ENCODE results near the gene BRD4.

Gene BRD4

DNA sequence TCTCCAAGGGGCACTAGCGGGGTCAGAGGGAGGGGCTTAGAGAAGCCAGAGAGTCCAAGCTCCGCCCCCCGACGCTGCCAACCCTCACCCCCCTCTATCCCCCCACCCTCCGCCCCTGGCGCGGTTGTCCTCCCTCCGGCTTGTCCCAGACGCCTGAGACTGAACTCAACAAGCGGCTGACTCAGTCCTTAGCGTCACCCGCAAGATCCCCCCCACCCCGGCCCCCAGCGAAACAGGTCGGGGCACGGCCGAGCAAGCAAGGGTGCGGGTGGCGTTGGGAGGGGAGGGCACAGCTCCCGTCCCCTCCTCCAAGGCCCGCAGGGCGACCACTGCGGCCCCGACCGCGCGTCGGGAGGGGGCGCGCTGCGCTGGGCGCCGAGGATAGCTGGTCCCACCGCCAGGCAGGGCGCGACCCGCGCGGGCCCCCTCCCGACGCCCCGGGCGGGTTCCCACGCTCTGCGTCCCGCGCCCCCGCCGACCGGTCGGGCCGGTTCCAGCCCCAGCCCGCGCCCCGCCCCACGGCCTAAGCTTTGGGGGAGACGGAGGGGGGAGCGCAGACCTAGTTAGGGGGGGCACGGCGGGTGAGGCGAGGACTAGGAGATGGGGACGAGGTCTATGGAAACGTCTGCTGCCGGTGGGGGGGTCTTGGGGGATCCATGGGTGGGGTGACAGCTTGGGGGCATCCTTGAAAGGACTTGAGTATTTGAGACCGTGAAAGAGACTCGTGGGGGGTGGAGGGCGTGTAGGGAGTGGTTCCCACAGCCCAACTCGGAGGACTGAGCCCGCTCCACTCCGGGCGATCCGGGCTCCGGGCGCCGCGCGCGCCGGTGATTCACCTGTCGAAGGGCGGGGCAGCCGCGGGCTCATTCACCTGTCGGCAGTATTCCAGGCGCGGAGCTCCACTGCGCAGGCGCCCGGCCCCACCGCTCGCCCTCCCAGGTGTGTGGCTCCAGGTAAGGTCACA is 136.7 kb downstream of the BRD4 start:
- no peaks in the 10 kb centered on the region for H3K9me3 ChIP-seq (ENCODE audit: control insufficient read depth in 5 of 5, low read length in 5 of 5)
- H3K27me3 ChIP-seq (ENCODE audit: control insufficient read depth in 5 of 5, insufficient read depth in 4 of 5, low read length in 5 of 5): peaks cover 0 to 37% (median 20%) of the 10 kb centered on the region in 5 donors
- H3K4me3 ChIP-seq (ENCODE audit: low read depth in 1 of 5, low read length in 5 of 5): peak overlapping the region in 4 of 5 donors; percentile 18 to 54 (median 31)
- peaks cover 0 to 16% (median 9%) of the 10 kb centered on the region in 5 donors for H3K36me3 ChIP-seq (ENCODE audit: control insufficient read depth in 5 of 5, insufficient read depth in 5 of 5, low read length in 5 of 5)
- H3K9ac ChIP-seq (ENCODE audit: low read length in 5 of 5): no peak overlapping the region
- H3K27ac ChIP-seq (ENCODE audit: low read depth, low read length): no peak overlapping the region
- H3K4me1 ChIP-seq (ENCODE audit: control insufficient read depth in 5 of 5, insufficient read depth in 5 of 5, low read length in 5 of 5): peaks cover 7 to 27% (median 13%) of the 10 kb centered on the region in 5 donors

DNA sequence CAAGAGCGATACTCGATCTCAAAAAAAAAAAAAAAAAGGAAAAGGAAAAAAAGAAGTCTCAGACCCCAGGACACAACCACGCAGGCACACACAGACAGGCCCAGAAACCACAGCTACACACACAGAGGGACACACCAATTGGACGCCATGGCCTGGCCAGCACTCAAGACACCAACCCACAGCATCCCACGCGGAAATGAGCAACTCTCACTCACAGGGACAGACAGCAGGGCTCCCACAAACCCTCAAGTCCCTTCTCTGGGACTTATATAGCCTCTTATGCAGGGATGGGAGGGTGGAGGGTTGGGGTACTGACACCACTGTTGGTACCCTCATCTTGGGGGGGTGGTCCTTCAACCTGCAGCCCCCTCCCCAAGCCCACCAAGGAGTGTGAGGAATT is 137.4 kb downstream of the BRD4 start:
- Histone ChIP-seq H3K9ac (ENCODE audit: low read length in 5 of 5) (no peak overlapping the region), H3K27ac (ENCODE audit: low read depth, low read length) (no peak overlapping the region), H3K4me3 (ENCODE audit: low read depth in 1 of 5, low read length in 5 of 5) (peak overlapping the region in 2 of 5 donors; percentile 11 to 19), H3K27me3 (ENCODE audit: control insufficient read depth in 5 of 5, insufficient read depth in 4 of 5, low read length in 5 of 5) (peaks cover 0 to 37% (median 20%) of the 10 kb centered on the region in 5 donors), H3K9me3 (ENCODE audit: control insufficient read depth in 5 of 5, low read length in 5 of 5) (no peaks in the 10 kb centered on the region), H3K36me3 (ENCODE audit: control insufficient read depth in 5 of 5, insufficient read depth in 5 of 5, low read length in 5 of 5) (peaks cover 0 to 22% (median 9%) of the 10 kb centered on the region in 5 donors), H3K4me1 (ENCODE audit: control insufficient read depth in 5 of 5, insufficient read depth in 5 of 5, low read length in 5 of 5) (peaks cover 5 to 24% (median 9%) of the 10 kb centered on the region in 5 donors)

DNA sequence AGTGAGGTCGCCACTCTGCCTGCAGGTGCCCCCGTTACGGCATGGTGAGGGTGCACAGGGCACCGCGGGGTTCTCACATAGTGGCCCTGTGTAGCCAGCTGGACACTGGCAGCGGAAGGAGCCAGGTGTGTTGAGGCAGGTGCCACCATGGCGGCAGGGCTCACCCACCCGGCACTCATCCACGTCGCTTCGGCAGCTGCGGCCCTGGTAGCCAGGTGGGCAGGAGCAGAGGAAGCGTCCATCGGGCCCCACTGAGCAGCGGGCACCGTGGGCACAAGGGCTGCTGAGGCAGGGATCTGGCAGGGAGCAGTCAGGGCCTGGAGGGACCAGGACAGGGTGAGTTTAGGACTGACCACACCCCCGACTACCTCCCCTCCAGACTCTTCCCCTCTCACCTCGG is 140.4 kb downstream of the BRD4 start:
- peaks cover 0 to 30% (median 12%) of the 10 kb centered on the region in 5 donors for H3K36me3 ChIP-seq (ENCODE audit: control insufficient read depth in 5 of 5, insufficient read depth in 5 of 5, low read length in 5 of 5)
- peaks cover 4 to 9% (median 5%) of the 10 kb centered on the region in 5 donors for H3K4me1 ChIP-seq (ENCODE audit: control insufficient read depth in 5 of 5, insufficient read depth in 5 of 5, low read length in 5 of 5)
- peaks cover 0 to 26% (median 12%) of the 10 kb centered on the region in 5 donors for H3K27me3 ChIP-seq (ENCODE audit: control insufficient read depth in 5 of 5, insufficient read depth in 4 of 5, low read length in 5 of 5)
- H3K9ac ChIP-seq (ENCODE audit: low read length in 5 of 5): no peak overlapping the region
- H3K9me3 ChIP-seq (ENCODE audit: control insufficient read depth in 5 of 5, low read length in 5 of 5): no peaks in the 10 kb centered on the region
- no peak overlapping the region for H3K27ac ChIP-seq (ENCODE audit: low read depth, low read length)
- H3K4me3 ChIP-seq (ENCODE audit: low read depth in 1 of 5, low read length in 5 of 5): no peak overlapping the region

DNA sequence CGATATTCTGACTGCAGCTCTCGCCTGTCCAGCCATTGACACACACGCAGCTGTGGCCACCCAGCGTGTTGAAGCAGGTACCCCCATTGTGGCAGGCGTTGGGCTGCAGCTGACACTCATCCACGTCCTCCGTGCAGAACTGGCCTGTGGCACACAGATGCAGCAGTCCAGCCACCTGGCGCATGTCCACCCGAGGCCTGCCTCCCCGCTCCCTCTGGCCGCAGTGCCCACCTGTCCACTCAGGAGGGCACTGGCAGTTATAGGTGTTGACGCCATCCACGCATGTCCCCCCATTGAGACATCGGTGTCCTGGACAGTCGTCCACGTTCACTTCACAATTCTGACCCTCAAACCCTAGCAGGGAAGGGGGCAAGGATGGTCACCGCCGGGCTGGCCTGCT is 140.8 kb downstream of the BRD4 start:
- H3K36me3 ChIP-seq (ENCODE audit: control insufficient read depth in 5 of 5, insufficient read depth in 5 of 5, low read length in 5 of 5): peaks cover 0 to 35% (median 16%) of the 10 kb centered on the region in 5 donors
- peaks cover 4 to 7% (median 5%) of the 10 kb centered on the region in 5 donors for H3K4me1 ChIP-seq (ENCODE audit: control insufficient read depth in 5 of 5, insufficient read depth in 5 of 5, low read length in 5 of 5)
- no peak overlapping the region for H3K9ac ChIP-seq (ENCODE audit: low read length in 5 of 5)
- no peaks in the 10 kb centered on the region for H3K9me3 ChIP-seq (ENCODE audit: control insufficient read depth in 5 of 5, low read length in 5 of 5)
- peaks cover 0 to 21% (median 7%) of the 10 kb centered on the region in 5 donors for H3K27me3 ChIP-seq (ENCODE audit: control insufficient read depth in 5 of 5, insufficient read depth in 4 of 5, low read length in 5 of 5)
- H3K27ac ChIP-seq (ENCODE audit: low read depth, low read length): no peak overlapping the region
- H3K4me3 ChIP-seq (ENCODE audit: low read depth in 1 of 5, low read length in 5 of 5): no peak overlapping the region

DNA sequence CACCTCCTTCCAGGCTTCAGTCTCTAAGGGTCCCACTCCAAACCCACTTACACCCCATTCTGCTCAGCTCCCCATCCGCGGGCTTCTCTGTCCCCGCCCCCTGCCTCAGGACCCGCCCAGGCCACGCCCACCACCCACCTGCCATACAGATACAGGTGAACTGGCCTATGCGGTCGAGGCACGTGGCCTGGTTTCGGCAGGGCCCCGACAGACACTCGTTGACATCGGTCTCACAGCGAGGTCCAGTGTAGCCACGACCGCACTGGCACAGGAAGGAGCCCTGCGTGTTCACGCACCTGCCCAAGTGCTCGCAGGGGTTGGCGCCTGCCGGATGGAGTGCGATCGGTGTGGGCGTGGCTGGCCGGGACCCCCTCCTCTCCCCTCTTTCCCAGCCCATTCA is 143.5 kb downstream of the BRD4 start:
- H3K27me3 ChIP-seq (ENCODE audit: control insufficient read depth in 5 of 5, insufficient read depth in 4 of 5, low read length in 5 of 5): peaks cover 0 to 6% (median 0%) of the 10 kb centered on the region in 5 donors
- no peaks in the 10 kb centered on the region for H3K9me3 ChIP-seq (ENCODE audit: control insufficient read depth in 5 of 5, low read length in 5 of 5)
- H3K27ac ChIP-seq (ENCODE audit: low read depth, low read length): no peak overlapping the region
- no peak overlapping the region for H3K9ac ChIP-seq (ENCODE audit: low read length in 5 of 5)
- peaks cover 0 to 6% (median 0%) of the 10 kb centered on the region in 5 donors for H3K4me1 ChIP-seq (ENCODE audit: control insufficient read depth in 5 of 5, insufficient read depth in 5 of 5, low read length in 5 of 5)
- no peak overlapping the region for H3K4me3 ChIP-seq (ENCODE audit: low read depth in 1 of 5, low read length in 5 of 5)
- peaks cover 0 to 50% (median 16%) of the 10 kb centered on the region in 5 donors for H3K36me3 ChIP-seq (ENCODE audit: control insufficient read depth in 5 of 5, insufficient read depth in 5 of 5, low read length in 5 of 5)

DNA sequence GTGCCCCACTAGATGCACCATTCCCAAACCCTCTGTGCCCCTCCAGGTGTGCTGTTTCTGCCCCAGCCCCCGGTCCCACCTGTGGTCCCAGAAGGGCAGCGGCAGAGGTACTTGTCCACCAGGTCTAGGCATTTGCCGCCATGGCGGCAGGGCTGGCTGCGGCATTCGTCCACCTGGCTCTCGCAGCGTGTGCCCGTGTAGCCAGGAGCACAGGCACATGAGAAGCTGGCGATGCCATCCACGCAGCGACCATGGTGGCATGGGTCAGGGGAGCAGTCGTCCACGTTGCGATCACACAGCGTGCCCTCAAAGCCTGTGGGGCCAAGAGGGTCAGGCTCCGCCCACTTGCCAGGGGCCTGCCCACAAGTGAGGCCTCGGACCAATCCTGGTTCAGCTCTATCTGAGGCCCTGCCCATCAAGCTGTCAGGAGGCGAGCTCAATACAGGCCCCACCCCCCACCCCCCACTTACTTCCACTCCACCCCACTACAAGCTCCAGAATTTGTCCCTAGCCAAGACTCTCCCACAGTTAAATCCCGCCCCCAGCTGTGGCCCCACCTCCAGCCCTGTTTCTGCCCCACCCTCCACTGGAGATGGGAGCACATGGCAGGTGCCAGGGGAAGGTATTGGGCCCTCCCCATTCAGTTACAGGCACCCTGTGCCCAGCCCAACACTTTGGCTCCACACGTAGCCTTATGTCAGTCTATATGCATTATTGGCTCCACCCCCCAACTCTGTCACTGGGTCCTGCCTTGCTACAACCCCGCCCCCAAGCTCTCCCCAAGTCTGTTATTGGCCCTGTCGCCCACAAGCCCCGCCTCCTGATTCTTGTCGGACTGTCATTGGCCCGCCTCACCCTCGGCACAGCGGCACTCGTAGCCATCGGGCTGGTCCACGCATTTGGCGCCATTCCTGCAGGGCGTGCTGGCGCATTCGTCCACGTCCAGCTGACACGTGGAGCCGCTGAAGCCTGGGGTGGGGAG is 145.0 kb downstream of the BRD4 start:
- Histone ChIP-seq H3K9me3 (ENCODE audit: control insufficient read depth in 5 of 5, low read length in 5 of 5) (no peaks in the 10 kb centered on the region), H3K36me3 (ENCODE audit: control insufficient read depth in 5 of 5, insufficient read depth in 5 of 5, low read length in 5 of 5) (peaks cover 0 to 46% (median 16%) of the 10 kb centered on the region in 5 donors), H3K27ac (ENCODE audit: low read depth, low read length) (no peak overlapping the region)

More for the DNA sequence above, 145.0 kb downstream of the BRD4 start:
- H3K4me3 ChIP-seq (ENCODE audit: low read depth in 1 of 5, low read length in 5 of 5): no peak overlapping the region
- peaks cover 0 to 6% (median 0%) of the 10 kb centered on the region in 5 donors for H3K27me3 ChIP-seq (ENCODE audit: control insufficient read depth in 5 of 5, insufficient read depth in 4 of 5, low read length in 5 of 5)
- H3K4me1 ChIP-seq (ENCODE audit: control insufficient read depth in 5 of 5, insufficient read depth in 5 of 5, low read length in 5 of 5): peaks cover 0 to 7% (median 0%) of the 10 kb centered on the region in 5 donors
- H3K9ac ChIP-seq (ENCODE audit: low read length in 5 of 5): no peak overlapping the region

Data from subcutaneous abdominal adipose tissue (tissue), 5 donors.